NCI-H1436 (cell line): Measurements from ENCODE around the gene ADAMTS2.

ENCODE experiments used
- DNase-seq: peaks from one replicate; lab custom pipeline; 2025; lab: John Stamatoyannopoulos, UW

Gene ADAMTS2

DNA sequence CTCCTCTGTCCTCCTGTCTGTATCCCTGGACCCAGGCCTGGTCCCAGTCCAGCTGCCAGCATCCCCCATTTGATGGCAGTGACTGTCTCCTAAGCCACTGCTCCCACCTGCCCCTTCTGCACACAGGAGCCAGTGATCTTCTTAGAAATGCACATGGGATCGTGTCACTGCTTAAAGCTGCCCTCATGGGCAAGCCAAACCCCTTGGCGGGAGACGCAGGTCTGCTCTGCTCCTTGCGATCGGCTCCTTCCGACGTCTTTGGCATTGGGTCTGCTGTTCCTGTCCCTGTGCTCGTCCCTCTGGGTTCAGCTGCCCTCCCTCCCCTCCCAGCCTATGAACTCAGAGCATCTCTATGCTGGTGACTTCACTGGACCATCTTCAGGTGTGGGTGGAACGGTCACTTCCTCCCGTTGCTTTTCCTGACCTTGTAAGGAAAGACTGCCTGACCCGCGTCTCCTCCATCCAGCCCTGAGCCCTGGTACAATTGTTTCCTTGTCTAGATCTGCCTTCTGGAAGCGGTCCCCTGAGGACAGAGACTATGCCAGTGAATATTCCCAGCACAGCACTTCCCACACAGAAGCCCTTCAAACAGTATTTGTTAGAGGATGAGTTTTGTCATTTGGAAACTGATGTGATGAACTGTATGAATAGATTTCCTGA, 168.6 kb downstream of the ADAMTS2 start:
- no peak for DNase-seq

DNA sequence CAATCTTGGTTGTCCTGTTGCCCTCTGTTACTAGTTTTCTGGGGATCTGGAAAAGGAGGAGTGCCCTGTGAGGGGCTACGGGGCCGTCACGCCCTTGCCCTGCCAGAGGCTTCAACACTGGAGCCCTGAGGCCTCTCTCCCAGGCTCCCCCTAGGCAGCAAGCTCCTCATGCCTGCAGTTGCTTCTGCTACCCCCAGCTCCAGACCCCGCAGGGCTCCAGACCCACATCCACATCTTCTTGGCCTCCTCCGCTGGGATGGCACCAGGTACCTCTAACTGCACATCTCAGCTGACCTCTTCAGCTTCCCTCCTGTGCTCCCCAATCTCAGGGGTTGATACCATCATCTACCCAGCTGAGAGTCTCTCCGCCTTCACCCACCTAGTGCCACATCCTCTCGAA, 169.1 kb downstream of the ADAMTS2 start:
- no peak for DNase-seq

DNA sequence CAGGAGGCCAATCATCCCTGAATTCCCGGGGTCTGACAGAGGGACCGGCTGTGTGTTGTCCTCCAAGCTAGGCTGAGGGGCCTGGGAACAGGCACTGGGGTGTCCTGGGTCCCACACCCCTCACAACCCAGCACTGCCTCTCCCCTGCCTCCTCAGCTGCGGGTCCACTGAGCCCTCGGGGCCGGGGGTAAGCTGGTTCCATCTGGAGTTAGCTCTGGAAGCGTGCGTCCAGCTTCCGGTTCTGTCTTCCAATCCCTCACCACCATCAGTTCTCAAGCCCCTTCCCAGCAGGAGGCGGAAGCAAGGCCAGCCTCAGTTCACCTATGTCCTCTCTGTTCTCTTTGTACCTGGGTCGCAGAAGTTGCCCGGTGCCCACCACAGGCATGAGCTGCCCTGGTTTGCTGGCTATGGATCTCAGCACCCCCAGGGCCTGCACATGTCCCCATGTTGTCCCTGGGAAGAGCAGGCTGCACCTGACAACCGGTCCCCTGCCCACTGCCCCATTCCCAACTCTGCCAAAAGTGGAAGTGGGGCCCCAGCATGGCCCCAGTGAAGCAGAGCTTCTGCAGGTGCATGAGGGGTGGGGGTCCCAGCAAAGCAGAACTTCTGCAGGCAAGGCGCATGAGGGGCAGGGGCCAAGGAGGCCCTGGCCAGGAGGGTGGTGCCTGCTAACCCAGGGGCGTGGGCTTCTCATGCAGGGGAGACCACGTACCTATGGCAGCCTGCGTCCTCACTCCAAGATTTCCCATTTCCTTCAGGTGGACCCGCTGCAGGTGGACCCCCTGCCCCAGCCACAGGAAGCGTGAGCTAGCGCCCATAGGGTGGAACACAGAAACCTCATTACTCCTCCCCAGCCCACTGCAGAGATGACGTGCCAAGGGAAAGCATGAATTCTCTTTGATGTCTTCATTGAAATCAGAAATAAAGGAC, 173.2 kb downstream of the ADAMTS2 start:
- no peak for DNase-seq

DNA sequence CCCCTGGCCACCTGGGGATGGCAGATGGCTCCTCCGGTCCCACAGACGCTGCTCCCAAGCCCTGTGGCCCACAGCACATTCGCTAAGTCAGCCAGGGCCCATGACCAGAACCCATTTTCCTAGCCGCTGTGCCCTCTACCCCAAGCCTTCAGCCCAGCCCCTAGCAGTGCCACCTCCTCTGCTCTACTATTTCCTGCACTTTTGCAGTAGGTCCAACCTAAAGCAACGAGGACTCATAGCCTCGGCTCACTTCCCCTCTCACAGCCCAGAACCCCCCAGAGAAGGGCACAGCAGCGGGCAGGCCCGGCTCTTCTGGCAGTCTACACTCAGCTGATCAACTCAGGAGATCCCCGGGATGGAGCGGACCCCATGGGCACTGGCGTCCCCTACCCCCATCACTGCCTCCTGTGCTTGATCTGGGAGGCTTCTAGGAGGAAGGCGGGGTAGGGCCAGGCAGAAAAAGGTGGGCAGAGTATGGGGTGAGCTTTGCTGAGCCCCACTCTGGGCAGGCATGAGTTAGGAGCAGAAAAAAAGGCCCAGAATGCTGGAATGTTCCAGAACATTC, 173.9 kb downstream of the ADAMTS2 start:
- DNase-seq, result no peak

DNA sequence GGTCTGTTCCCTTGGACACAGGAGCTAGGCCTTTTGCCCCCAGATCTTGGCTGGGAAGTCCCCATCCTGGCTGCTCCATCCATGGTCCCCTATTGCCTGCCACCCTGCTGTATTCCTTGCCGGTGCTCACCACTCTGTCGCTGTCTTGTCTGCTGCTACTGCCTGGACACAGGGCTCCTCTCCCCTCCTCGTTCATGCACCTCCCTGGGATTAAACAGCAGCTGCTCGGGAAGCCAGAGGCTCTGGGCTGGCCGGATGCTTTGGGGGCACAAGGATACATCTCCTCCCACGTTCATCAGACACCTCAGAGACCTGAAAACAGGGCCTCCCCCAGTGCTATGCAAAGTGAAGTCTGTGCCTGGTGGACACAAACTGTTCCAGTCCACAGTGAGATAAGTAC, 174.7 kb downstream of the ADAMTS2 start:
- DNase-seq, result no peak

DNA sequence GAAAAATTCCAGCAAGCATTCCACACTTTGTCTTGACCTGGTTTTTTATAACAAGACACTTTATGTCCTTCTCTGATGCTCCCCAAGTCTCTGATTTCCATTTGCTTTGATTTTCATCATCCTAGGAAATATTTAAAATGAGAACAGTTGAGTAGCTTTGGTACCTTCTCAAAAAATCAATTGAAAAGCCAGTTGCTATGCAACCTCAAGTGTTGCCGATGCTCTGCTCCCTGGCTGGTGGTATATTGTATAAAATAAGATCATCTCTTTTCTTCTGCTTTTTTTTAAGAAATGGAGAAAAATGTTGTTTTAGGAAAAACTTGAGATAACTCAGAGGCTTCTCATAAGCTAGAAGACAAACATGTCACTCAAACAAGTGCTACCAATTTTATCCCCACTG, 175.4 kb downstream of the ADAMTS2 start:
- DNase-seq, result no peak

DNA sequence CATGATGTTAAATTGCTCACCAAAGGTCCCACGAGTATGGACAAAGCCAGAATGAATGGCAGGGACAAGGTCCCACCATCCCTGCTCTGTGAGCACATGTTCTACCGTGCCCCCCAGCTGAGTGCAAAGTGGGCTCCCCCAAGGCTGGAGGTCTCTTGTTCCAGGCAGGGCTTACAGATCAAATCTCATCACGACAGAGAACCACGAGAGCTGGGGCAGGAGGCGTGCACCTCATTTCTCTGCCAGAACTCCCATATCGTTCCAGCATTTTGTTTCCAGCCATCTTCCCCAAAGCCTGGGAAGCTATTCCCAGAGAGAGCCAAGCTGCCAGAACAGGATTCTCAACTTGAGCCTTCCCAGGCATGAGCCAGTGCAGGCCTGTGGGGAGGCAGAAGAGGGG, 176.6 kb downstream of the ADAMTS2 start:
- no peak for DNase-seq

DNA sequence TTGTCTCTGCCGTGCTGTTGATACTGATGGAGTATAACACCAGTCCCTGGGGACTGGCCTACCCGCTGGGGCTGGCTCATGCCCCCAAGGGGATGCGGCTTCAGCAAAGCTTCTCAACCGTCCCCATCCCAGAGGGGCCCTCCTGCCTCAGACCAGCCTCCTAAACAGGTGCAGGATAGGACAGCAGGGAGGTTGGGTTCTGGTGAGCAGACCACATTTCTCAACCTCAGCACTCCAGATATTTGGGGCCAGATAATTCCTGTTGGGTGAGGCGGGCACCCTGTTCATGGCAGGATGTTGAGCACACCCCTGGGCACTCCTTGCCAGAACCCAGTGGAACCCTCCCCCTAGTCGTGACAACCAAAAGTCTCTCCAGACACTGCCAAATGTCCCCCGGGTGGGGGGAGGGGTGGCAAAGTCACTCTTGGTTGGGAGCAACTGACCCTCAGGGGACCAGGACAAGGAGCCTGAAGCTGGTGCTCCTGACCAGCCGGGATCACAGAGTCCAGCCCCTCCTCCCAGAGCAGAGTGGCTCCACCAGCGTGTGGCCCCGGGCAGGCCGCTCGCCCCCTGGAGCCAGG, 177.3 kb downstream of the ADAMTS2 start:
- no peak for DNase-seq

DNA sequence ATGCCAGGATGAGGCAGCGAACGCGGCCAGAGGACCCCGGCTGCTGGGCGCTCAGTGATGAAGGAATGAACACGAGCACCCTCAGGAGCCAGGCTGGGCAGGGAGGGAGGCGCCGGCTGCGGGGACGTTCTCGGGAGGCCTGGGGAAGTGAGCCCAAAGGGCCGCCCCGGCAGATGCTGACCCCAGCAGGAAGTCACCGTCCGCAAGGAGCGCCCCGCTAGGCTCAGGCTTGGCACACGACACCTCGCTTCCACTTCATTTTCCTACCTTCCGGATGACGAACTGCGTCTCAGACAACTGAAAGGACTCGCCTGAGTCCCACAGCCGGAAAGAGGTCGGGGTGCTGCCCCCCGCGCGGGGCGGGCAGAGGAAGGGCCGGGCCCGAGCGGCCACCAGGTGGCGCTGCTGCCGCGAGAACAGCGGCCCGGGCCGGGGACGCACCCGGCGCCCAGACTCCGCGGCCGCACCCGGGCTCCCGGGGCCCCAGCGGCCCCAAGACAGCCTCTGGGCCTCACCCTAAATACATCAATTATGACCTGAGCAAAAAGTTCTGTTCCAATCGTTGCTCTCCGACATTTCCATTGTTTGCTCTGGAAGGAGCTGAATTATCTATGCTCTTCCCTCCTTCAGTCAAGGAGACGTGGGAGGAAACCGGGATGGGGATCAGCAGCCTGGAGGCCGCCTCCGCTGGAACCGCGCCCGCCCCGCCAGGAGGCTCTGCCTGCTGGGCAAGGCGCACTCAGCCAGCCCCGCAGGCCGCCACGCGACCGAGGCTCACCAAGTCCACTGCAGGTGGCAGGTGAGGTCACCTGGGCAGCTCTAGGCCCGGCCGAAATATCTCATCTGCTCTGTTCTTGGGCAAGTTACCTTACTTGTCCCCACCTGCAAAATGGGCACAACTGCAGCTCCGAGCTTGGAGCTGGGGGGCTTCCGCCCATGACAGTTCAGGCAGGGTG, 178.1 kb downstream of the ADAMTS2 start:
- DNase-seq, result no peak

DNA sequence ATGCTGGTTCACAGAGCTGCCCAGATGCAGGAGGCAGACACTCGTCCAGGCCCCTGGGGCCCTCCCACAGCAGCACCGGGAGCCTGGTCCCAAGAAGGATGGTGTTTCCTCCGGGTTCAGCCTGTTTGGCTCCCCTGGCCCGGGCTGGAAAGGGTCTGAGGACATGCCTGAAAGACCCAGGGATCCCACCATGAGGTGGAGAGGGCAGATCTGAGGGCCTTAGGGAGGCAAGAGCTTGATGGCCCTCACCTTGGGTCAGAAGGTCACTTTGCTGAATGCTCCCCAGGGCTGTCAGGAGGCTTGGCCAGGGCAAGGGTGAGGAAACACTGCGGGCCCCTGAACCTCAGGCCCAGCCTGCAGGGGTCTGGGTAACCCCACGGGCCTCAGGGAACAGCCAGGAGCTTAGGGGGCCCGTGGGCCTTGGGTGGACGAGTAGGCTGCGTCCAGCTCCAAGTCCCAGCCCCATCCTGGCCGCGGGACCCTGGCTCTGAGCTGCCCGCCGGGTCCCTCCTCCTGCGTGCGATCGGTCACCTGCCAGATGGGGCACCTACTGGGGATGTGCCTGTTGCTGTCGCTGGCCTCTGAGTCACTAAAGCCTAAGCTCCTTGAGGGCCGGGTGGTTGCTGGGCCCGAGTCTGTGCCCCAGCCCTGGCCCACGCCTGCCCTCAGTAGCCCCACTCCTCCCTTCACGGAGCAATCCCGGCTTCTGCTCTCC, 178.9 kb downstream of the ADAMTS2 start:
- no peak for DNase-seq

DNA sequence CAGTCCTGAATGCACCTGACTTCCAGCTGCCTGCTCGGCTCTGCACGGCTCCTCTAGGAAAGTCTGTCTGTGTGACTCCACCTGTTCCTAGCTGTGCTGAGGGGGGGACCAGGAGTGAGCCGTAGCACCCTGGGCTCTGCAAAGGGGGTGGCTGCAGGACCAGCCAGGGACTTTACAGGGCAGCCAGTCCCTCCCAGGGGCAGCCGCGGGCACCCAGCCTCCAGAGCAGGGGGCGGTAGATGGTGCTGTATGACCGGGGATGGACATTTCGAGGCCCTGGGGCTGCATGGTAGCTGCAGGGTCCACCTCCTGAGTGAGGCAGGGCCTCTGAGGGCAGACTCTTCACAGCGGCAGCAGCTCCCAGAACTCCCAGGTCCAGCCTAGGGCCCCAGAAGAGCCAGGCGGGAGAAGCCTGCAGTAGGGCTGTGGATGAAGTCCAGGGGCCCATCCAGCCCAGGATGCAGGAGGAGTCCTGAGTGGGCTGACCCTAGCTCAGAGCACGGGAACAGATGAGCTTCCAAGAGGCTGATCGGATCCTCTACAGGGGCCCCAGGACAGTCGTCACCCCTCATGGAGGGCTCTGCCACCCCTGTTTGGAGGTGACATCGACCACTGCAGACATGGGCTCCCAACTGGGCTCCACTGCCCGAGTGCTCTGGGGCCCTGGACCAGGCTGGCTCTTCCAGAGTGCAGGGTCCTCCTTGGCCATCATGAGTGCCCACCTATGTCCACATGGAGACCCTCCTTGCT, 179.7 kb downstream of the ADAMTS2 start:
- DNase-seq, result no peak

DNA sequence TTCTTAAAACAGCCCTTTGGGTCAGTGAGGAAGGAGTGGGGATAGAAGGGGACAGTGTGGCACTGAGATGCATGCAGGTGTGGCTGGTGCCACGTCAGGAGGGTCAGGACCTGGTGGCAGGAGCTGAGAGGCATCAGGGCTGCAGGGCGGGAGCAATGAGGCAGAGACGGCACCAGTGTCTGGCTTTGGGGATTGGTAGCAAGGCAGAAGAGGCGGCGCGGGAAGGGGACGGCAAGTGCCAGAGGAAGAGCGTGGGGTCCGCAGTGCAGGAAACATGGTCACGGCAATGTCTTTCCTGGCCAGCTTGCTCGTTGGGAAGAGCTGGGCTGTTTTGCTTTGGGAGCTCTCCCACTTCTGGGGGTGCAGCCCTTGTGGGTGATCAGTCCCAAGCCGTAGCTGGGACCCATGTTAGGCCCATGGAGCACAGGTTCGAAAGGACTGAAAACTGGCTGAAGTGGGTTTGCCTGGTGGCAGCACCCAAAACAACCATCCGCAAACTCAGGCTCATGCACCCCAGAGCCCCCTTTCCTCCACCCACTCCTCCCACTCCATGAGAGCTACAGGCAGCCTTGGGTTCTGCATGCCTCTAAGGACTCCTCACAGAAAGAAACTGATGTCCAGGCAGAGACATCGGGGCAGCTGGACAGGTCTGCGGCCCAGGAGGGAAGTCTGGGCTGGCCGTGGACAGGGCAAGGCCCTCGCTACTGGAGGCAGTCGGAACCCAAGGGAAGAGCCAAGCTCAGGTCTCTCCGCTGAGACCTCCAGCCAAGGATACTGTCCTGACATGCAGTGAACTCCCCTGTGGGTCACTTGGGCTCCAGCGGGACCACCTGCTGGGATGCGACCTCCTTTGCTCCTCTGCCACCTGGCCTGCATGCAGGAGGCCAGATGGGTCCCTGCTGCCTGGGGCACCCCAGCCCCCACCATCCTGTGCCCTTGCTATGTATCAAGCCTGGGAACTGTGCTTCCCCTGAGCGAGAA, 180.6 kb downstream of the ADAMTS2 start:
- no peak for DNase-seq

DNA sequence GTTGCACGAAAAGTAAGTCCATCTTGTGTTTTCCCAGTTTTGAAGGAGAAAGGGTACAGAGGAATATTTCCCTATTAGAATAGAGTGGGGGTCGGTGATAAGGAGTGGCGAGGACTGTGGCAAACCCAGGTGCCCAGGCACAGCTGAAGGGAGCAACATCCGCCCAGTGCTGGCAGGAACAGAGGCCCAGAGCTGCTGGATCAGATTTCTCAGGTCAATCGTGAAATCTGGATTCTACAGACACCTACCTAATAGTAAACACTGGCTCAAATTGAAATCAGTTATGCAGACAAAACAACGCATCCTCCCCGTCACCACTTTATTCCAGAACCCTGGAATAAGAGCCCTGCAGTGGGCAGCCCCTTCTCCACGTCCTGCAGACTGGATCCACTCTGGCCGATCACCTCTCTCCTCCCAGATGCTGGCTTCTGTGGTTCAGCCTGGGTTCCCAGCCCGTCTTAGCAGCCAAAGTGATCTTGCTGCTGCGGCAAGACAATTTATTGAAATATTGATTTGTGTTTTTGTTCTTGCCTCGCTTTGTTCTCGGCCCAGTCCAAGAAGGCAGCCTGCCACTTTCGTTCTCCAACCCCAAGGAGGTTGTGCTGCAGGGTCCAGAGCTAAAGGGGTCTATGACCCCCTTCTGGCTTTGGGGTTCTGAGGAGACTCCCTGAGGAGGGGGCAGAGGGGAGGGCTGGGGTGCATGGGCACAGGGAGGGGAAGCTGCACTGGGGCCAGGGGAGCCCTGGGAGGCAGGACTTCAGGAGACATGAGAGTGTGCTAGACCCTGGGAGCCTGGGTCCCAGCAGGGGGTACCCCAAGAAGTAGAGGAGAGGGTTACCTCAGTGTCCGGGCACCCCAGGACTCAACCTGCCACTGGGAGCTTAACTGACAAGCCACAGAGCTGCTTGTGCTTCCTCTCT, 181.8 kb downstream of the ADAMTS2 start:
- no peak for DNase-seq

DNA sequence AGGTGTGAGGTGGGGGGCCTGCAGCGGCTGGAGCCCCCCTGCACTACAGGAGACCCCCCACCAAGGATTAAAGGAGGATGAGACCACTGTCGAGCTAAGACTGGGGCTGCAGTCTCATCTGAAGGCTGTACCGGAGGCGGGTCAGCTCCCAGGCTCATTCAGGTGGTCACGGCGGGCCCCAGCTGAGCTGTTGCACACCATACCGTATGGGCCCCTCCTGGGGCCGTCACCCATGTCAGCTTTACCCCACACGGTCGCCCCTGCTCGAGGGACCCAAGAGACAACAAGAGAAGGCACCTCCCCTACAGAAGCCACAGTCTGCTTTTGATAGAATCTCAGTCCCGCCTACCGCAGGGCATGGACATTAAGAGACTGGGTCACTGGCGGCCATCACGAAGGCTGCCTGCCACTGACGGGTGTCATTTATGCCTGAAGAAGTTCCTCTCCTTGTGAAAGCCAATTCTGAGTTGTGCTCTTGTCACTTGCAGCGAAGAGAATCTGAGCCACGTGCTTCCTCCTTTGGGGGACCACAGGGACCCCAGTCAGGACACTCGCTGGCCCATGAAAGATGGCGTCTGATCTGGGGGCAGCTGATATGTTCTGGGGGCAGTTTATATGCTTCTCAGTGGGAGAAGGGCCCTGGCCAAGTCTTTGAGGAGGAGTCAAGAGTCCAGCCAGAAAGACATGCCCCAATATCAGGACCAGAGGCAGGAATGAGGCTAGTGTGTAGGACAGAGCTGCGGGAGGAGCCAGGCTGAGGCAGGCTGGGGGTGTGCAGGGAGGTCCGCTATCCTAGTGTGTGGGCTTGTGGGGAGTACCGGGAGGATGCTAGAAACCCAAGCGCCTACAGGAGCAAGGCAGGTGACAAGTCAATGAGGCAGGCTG, 182.7 kb downstream of the ADAMTS2 start:
- no peak for DNase-seq

DNA sequence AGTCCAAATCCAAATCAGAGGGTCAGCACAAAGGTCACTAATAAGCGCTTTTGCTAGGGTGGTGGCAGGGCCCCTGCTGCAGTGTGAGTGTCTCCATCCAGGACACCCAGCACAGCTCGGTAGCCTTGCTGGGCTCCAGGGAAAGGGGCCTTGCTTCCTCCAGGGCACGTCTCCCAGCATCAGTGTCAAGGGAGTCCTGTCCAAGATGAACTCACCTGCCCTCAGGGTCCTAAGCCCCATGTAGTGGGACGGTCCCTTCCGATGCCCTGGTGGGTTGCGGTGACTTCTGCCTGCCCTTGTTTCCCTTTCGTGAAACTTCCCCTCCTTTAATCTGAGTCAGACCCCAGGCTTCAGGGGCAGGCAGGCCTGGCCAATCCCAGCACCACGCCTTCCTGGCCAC, 183.4 kb downstream of the ADAMTS2 start:
- DNase-seq, result no peak

DNA sequence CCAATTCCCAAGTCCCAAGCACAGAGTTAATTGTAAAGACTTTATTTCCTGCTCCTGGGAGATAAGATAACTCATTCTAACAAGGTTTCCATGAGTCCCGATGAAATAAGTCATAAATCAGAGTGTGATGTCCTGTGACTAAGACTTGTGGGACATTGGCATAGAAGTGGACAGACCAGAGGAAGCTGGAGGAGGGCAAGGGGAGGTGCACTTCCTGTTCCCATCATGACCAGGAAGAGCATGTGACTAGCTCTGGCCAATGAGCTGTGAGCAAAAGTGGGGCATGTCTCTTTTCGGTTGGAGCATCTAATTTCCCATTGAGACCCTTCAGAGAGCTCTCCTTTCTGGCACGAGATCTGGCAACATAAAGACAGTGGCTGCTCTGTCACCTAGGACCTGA, 184.7 kb downstream of the ADAMTS2 start:
- DNase-seq, result no peak

DNA sequence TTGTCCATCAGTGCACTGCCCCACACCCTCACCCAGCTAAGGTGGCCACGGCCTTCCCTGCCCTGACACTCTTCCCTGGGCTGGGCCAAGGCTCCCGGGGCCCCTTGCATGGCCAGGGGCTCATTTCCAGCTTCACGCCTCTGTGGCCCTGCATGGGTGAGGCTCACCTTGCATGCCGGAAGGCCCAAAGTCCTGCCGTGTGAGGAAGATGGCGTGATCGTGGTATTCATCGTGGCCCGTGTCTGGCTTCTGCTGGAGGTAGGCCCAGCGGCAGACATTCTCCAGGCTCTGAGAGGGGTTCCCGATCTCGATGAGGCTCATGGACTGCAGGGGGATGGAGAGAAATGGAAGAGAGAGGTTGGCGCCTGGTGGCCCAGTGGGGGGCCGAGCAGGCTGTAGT, 186.7 kb downstream of the ADAMTS2 start:
- no peak for DNase-seq
